Activated CD4-positive, alpha-beta T cell treated with anti-CD3 and anti-CD28 coated beads, Interleukin-2, amount 10 ng/mL, durations not matched to agents 24 days and 14 days (primary cell): Measurements from ENCODE around the gene RHOBTB3. TPM values are rescaled to one million over a fixed set of nuclear protein-coding genes. Genes with fewer than 3 reads are reported as not detected.

Source experiments
- DNase-seq: peaks from one replicate; pipeline ENCODE4 v3.0.0; 2022
- H3K27ac Mint-ChIP-seq: one replicate; pipeline ENCODE4 v1.8.0; 2022; ENCODE audit warnings: mild to moderate bottlenecking, mixed read lengths
- H3K27me3 Mint-ChIP-seq: one replicate; pipeline ENCODE4 v1.8.0; 2022; ENCODE audit warnings: mixed read lengths
- H3K36me3 Mint-ChIP-seq: one replicate; pipeline ENCODE4 v1.8.0; 2022; ENCODE audit warnings: low read depth, mild to moderate bottlenecking, mixed read lengths
- H3K4me1 Mint-ChIP-seq: one replicate; pipeline ENCODE4 v1.8.0; 2021; ENCODE audit warnings: mixed read lengths
- H3K4me3 Mint-ChIP-seq: one replicate; pipeline ENCODE4 v1.8.0; 2022; ENCODE audit warnings: mild to moderate bottlenecking, moderate library complexity, mixed read lengths
- H3K9me3 Mint-ChIP-seq: one replicate; pipeline ENCODE4 v1.8.0; 2021; ENCODE audit warnings: mixed read lengths
- intact Hi-C: fragments of 100-400 bp; cut with micrococcal nuclease; formaldehyde crosslinking; loops from one replicate; pipeline ENCODE4 v1.15.1; 2023
- total RNA-seq: library from RNA; stranded (reverse); gene quantifications from 2 replicates; pipeline ENCODE4 v1.2.3, GENCODE V29; 2022

Gene RHOBTB3
- total RNA-seq, 1 donor from 2014 or later = 0.37 TPM

GRCh38 chr5:95720094-95720786, 10.9 kb upstream of the RHOBTB3 start:
- Mint-ChIP-seq H3K27me3 (peaks cover 32% of the 10 kb centered on the region), H3K9me3 (no peaks in the 10 kb centered on the region)

GRCh38 chr5:95721582-95722295, 9.4 kb upstream of the RHOBTB3 start:
- intact Hi-C loops = no loop called here
- Mint-ChIP-seq H3K27me3 (peaks cover 34% of the 10 kb centered on the region), H3K9me3 (no peaks in the 10 kb centered on the region), H3K4me1 (peaks cover 7% of the 10 kb centered on the region), H3K4me3 (no peak overlapping the region), H3K36me3 (no peaks in the 10 kb centered on the region), H3K27ac (no peak overlapping the region)
- no peak for DNase-seq

More at GRCh38 chr5:95720094-95720786, 10.9 kb upstream of the RHOBTB3 start:
- intact Hi-C loops = no loop called here
- Mint-ChIP-seq H3K27ac (no peak overlapping the region), H3K36me3 (peaks cover 2% of the 10 kb centered on the region), H3K4me3 (no peak overlapping the region), H3K4me1 (peaks cover 13% of the 10 kb centered on the region)
- no peak for DNase-seq

GRCh38 chr5:95723632-95724369, 7.3 kb upstream of the RHOBTB3 start:
- no peak overlapping the region for H3K27ac Mint-ChIP-seq
- peaks cover 7% of the 10 kb centered on the region for H3K4me1 Mint-ChIP-seq
- H3K36me3 Mint-ChIP-seq = no peaks in the 10 kb centered on the region
- intact Hi-C loops = no loop called here
- no peak overlapping the region for H3K4me3 Mint-ChIP-seq
- H3K9me3 Mint-ChIP-seq = no peaks in the 10 kb centered on the region
- H3K27me3 Mint-ChIP-seq = peaks cover 44% of the 10 kb centered on the region
- DNase-seq = no peak

GRCh38 chr5:95725071-95725820, 5.9 kb upstream of the RHOBTB3 start:
- Mint-ChIP-seq H3K36me3 (no peaks in the 10 kb centered on the region), H3K4me1 (peaks cover 15% of the 10 kb centered on the region), H3K27me3 (peaks cover 48% of the 10 kb centered on the region), H3K27ac (no peak overlapping the region), H3K4me3 (no peak overlapping the region), H3K9me3 (no peaks in the 10 kb centered on the region)
- no peak for DNase-seq
- intact Hi-C loops = no loop called here

- H3K27me3 Mint-ChIP-seq = peaks cover 50% of the 10 kb centered on the region
- H3K36me3 Mint-ChIP-seq = peaks cover 1% of the 10 kb centered on the region
- H3K27ac Mint-ChIP-seq = no peak overlapping the region
- intact Hi-C loops = no loop called here
- DNase-seq = no peak
- no peaks in the 10 kb centered on the region for H3K9me3 Mint-ChIP-seq
- peaks cover 21% of the 10 kb centered on the region for H3K4me1 Mint-ChIP-seq
- no peak overlapping the region for H3K4me3 Mint-ChIP-seq
These were observed 5.0 kb upstream of the RHOBTB3 start for GRCh38 chr5:95725937-95726810.

- intact Hi-C loops = no loop called here
- H3K4me1 Mint-ChIP-seq = peaks cover 26% of the 10 kb centered on the region
- no peak overlapping the region for H3K27ac Mint-ChIP-seq
- peaks cover 1% of the 10 kb centered on the region for H3K36me3 Mint-ChIP-seq
- H3K27me3 Mint-ChIP-seq = peaks cover 50% of the 10 kb centered on the region
- no peak overlapping the region for H3K4me3 Mint-ChIP-seq
- no peaks in the 10 kb centered on the region for H3K9me3 Mint-ChIP-seq
- DNase-seq = no peak
These were observed 4.0 kb upstream of the RHOBTB3 start for GRCh38 chr5:95726811-95727763.

GRCh38 chr5:95727764-95728191, 3.4 kb upstream of the RHOBTB3 start:
- H3K4me3 Mint-ChIP-seq = no peak overlapping the region
- H3K27me3 Mint-ChIP-seq = peaks cover 55% of the 10 kb centered on the region
- peaks cover 26% of the 10 kb centered on the region for H3K4me1 Mint-ChIP-seq
- intact Hi-C loops = no loop called here
- no peak for DNase-seq
- peaks cover 1% of the 10 kb centered on the region for H3K36me3 Mint-ChIP-seq
- H3K9me3 Mint-ChIP-seq = no peaks in the 10 kb centered on the region
- no peak overlapping the region for H3K27ac Mint-ChIP-seq

- no peak overlapping the region for H3K4me3 Mint-ChIP-seq
- DNase-seq = no peak
- intact Hi-C loops = no loop called here
- peaks cover 62% of the 10 kb centered on the region for H3K27me3 Mint-ChIP-seq
- H3K36me3 Mint-ChIP-seq = peaks cover 1% of the 10 kb centered on the region
- H3K4me1 Mint-ChIP-seq = peaks cover 25% of the 10 kb centered on the region
- H3K27ac Mint-ChIP-seq = no peak overlapping the region
- H3K9me3 Mint-ChIP-seq = no peaks in the 10 kb centered on the region
These were observed 2.5 kb upstream of the RHOBTB3 start for GRCh38 chr5:95728494-95729114.

- intact Hi-C loops = no loop called here
- DNase-seq = no peak
These were observed 1.8 kb upstream of the RHOBTB3 start for GRCh38 chr5:95729115-95730010.

GRCh38 chr5:95730011-95730700, 980 bp upstream of the RHOBTB3 start:
- Mint-ChIP-seq H3K4me1 (peaks cover 24% of the 10 kb centered on the region), H3K9me3 (no peaks in the 10 kb centered on the region), H3K4me3 (peak overlapping the region; percentile 74), H3K27me3 (peaks cover 64% of the 10 kb centered on the region), H3K36me3 (peaks cover 1% of the 10 kb centered on the region), H3K27ac (no peak overlapping the region)
- intact Hi-C loops = no loop called here
- no peak for DNase-seq

More at GRCh38 chr5:95729115-95730010, 1.8 kb upstream of the RHOBTB3 start:
- H3K27ac Mint-ChIP-seq = no peak overlapping the region
- no peaks in the 10 kb centered on the region for H3K9me3 Mint-ChIP-seq
- H3K36me3 Mint-ChIP-seq = peaks cover 1% of the 10 kb centered on the region
- peaks cover 24% of the 10 kb centered on the region for H3K4me1 Mint-ChIP-seq
- no peak overlapping the region for H3K4me3 Mint-ChIP-seq
- peaks cover 61% of the 10 kb centered on the region for H3K27me3 Mint-ChIP-seq
